HG03103 (cell line): ENCODE data around the gene RNF4.

Experiments
- ATAC-seq: cut with Tn5 transposase; IDR thresholded peaks from one replicate; pipeline ENCODE4 v1.9.1; 2021; ENCODE audit warnings: low read depth; ENCODE audit not compliant: unreplicated experiment

Gene RNF4

DNA sequence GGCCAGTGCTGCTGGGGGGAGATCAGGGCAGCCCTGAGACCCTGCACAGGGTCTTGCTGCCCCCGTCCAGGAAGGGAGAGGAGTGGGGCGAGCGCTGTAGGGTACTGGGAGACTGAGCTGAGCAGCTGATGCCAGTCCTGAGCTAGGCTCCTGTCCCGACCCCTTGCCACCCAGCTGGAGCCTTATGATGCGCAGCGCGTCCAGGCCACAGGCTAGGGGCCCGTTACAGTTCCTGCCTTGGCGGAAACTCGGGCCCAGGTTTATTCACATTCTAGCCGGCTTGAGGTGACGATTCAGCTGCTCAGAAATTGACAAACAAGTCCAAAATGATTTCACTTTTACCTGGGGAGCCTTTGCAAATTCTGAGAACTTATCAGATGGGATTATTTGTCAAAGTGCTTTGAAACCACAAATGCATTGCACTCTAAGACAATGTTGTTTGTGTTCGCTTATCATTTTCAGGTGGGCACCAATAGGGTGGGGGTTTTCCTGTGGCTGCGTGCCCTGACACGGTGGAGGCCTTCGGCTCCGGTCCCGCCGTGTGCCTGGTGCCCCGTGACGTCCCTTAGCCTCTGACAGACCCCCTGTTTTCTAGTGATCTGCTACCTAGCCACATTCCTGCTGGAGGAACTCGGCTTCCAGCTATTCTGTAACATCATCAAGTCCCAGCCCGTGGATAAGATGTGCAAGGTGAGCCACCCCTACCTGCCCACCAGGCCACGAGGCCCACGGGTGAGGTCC, 31.3 kb upstream of the RNF4 start:
- ATAC-seq: no peak

DNA sequence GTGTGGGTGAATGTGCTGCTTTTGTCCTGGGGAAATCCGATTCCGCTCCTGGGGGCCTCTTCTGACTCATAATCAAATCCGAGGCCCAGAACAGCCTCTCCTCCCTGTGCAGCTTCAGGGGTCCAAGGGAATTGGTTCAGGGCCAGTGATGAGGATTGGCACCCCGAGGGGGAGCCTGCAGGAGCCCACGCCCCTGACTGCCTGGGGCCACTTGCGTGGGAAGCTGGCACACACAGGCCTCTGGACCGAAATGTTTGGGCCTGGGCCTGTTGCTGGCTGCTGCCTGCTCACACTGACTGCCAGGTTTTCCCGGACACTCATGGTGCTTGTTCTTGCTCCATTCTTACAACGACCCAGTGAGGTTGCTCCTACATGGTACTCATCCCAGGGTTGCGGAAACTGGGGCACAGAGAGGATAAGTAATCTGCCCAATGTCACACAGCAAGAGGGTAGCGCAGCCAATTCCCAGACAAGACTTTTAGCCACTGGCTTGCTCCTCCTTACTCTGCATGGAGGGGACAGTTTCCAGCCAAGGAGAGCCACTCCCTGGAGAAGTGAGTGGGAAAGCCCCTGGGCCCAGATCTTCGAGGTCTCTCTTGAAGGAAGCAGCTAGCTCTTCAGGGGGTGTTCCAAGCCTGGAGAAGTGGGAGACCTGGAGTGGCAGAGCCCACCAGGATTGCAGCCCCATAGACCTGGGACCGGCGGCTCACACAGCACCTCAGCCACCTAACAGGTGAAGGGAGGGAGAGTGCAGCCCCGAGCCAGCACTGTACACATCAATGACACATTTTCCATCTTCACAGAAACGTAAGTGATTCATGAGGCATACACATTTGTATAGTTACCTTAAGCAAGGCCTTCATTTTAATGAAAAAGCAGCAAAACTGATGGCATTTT, 29.8 kb upstream of the RNF4 start:
- ATAC-seq: no peak

DNA sequence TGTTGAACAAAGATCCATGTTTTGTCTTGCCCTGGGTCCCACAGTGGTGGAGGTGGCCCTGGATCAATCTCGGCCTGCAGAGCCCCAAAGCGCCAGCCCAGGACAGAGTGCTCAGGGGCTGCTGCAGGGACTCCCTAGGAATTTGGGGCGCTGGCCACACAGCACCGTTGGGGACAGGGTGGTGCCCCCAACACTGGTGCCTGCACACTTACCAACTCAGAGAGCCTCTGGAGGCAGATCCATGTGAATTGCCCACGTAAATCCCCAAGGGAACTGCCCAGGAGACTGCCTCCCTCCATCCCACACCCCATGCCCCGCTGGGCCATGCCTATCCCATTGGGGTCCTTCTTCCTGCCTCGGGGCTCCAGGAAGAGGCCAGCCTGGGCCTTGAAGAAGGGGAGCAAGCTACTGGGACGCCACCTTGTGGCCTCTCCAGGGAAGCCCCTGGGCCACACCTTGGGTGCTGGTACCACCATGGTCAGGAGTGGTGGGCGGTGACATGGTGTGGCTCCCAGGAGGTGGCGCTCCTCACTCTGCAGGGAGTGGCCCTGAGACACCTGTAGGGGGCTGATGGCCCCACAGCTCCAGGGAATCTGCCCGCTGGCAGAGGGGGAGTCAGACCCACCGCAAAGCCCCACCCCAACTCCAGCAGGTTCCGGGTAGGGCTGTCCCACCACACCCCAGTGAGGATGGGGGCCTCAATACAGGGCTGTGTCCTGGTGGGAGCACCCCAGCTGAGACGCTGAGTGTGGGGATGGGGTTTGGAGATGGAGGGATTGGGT, 27.3 kb upstream of the RNF4 start:
- peak; percentile 91 for ATAC-seq

DNA sequence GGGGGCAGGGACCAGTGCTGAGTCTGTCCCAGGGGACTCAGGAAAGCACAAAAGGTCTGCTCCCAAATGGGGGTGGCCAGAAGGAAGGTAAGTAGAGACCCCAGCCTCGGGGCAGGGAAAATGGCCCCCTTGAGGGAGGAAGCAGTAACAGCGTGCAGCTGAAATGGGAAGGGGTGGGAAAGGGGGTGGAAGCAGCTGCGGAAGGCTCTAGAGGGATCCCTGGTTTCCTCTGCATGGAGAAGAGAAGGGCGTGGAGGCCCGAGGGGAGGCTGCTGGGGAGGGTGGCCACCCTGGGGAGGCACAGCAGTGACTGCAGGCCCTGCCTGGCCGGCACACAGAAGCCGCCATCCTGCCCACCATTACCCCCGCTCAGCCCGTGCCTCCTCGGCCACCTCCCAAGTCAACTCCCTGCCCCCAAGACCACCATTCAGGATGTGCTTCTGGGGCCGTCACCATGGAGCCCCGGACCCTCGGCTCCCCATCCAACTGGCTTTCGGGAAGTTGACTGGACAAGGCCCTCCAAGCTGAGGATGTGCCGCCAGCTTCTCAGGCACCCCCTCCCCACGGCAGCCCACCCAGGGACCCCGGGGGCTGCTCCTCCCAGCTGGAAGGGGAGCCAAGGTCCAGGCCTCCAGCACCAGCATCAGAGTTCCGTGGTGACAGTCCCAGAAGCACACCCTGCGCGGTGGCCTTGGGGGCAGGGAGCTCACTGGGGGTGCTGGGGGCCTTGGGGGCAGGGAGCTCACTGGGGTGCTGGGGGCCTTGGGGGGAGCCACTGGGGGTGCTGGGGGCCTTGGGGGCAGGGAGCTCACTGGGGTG, 26.5 kb upstream of the RNF4 start:
- no peak for ATAC-seq

DNA sequence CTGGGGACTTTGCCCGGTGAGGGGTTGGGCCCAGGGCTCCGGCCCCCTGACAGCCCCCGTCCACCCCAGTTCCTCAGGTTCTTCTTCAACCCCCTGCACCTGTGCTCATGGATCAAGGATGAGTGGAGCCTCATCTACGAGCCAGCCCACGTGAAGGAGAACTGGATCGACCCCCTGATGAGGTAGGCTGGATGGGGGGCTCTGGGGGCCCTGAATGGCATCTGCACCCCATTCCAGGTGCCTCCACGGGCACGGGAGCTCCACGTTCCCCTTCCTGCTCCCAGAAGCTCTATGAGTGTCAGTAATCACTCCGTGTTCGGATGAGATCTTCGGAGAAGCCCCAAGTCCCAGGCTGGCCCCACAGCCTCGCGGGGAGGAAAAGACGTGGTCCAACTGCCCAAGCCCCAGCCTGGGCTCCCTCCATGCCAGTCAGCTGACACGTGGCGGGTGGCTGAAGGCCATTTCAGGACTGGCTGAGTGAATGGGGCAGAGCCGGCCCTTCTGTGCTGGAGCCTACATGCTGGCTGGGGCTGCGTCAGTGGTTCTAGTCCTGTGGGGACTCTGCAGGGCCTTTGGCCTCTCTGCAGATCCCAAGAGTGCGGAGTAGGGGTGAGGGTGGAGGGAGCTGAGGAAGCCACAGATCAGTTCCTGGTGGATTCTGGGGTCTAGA, 25.7 kb upstream of the RNF4 start:
- ATAC-seq: no peak

DNA sequence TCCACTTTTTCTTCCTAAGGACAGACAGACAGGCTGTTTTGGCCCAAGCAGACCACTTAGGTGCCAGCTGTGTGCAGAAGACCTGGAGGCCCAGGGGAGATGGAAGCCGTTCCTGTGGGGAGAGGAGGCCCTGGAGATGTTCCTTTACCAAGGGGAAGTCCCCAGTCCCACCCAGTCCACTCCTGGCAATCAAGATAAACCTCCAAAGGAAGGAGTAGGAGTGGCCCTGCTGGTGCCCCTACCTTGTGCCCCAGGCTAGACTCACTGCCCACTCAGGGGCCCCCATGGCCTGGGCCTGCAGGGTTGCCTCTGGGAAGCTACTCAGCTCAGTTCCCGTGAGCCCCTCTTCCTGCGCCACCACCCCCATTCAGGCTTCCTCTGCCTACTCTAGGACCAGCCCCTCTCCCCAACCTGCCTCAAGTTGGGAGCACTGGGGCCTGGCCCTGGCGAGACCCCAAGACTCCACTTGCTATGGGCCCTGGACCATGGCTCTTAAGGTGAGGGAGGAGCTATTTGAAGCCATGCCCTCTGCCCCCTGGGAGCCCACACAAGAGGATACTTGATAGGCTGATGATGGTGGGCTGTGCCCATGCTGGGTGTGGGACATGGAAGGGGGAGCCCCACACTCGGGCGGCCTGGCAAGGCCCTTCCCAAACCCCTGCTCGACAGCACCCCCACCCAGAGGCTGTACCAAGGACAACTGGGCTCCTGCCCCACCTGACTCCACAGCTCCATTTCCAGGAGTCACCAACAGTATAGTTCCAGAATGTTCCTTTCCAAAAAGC, 24.8 kb upstream of the RNF4 start:
- ATAC-seq: no peak

GRCh38 chr4:2445130-2445529, 23.8 kb upstream of the RNF4 start:
- ATAC-seq: no peak

DNA sequence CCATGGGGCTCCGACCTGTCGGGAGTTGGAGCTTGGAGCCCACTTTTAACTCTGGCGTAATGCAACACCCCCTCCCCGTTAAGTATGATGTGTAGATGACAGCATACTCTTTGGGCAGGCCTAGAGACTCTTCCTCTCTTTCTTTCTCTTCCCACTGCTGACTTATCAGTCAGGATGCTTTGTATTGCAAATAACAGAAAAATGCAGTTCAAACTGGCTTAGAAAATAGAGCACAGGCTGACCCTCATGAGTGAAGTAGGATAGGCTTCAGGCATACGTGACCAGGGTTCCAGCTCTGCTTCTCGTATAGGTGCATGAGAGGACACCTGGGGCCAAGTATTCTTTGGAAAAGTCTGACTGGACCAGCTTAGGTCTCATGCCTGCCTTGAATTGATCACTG, 23.3 kb upstream of the RNF4 start:
- ATAC-seq: no peak

GRCh38 chr4:2446656-2447564, 22.0 kb upstream of the RNF4 start:
- no peak for ATAC-seq

DNA sequence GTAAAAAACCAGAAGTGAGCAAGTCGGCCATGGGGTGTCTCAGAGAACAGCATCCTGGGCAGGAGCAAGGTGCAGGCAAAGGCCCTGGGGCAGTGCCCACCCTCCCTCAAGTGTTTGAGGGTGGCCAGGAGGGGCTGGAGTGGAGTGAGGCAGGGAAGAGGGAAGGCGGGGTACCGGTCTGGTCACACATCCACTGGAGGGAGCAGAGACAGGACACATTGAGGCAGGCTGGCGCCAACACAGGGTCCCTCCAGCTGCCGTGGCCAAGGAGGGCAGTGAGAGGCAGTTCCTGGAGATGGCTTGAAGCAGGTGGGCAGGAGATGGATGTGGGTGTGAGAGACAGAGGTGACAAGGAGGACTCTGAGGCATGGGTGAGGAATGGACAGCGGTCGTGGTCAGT, 20.3 kb upstream of the RNF4 start:
- no peak for ATAC-seq

DNA sequence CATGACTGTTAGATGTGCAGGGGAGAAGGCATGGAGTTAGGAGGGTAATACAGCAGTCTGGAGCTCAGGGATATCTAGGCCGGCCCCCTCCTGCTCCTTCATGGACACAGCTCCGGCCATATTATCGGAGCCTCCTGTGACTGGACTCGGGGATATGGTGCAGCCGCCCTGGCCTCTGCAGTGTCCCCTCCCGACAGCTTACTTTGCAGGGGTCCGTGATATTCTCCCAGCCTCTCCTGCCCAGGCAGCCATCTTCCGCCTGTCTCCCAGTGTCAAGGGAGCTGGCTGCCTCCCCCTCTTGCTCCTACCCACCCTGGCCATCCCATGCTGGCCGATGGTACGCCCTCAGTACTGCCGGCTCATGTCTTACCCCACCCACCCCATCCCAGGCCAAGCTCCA, 19.9 kb upstream of the RNF4 start:
- no peak for ATAC-seq

DNA sequence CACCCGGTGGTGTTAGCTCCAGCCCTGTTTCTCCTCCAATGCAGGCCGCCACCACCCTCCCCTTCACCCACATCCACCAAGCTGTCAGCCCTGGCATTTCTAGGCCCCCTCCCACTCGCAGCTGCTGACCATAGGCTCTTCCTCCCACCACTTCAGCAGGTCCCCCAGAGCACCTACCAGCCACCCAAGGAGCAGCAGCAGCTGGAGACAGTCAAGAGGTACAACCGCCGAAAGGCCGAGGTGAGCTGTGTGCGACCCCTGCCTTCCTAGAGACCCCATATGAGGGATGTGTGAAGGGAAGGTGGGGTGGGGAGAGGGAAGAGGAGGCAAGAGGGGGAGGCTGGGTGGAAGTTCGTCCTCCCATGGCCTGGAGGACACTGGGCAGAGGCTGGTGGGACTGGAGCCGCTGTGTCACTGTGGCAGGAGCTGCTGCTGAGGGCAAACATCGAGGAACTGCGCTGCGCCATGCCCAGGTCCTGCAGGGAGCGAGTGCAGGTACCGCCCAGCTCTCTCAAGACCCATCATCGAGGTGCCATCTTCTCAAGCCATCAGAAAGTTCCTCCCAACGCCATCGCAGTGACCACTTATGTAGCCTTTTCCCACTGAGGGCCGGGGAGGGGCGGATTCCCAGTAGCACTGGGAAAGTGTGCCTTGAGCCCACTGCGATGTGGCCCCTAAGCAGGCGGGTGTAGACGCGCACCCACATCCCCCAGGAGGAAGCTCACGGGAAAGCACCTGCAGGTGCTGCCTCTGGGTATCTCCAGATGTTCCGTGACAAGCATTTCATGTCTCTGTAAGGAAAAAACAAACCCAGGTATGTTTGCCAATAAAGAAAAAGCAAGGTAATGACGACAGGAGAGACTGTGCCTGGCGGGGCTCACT, 19.2 kb upstream of the RNF4 start:
- no peak for ATAC-seq

DNA sequence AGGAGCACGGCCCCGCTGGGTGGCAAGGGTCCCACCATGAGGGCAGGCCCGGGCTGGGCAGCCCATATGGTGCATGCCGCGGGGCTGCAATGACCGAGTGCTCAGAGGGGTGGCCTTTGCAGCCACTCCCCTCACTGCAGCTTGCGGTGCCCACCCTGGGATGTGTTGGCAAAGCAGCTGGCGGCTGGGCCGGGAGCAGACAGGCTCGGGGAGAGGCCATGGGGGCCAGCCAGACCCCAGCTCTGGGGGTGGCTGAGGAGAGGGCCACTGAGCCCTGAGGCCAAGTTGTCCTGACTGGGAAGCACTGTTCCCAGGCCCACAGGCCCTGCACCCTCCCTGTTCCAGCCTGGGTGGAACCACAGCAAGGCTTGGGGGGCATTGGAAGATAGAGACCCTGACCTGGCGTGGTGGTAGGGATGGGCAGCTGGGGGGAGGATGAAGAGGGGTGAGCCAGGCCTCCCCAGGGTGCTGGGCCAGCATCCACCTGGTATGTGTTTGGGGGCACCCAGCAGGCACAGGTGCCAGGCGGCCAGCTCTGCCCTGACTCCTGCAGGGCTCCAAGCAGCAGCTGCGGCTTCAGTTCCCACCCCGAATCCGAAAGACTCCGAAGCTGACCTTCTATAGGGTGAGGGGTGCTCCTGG, 18.4 kb upstream of the RNF4 start:
- ATAC-seq: no peak

DNA sequence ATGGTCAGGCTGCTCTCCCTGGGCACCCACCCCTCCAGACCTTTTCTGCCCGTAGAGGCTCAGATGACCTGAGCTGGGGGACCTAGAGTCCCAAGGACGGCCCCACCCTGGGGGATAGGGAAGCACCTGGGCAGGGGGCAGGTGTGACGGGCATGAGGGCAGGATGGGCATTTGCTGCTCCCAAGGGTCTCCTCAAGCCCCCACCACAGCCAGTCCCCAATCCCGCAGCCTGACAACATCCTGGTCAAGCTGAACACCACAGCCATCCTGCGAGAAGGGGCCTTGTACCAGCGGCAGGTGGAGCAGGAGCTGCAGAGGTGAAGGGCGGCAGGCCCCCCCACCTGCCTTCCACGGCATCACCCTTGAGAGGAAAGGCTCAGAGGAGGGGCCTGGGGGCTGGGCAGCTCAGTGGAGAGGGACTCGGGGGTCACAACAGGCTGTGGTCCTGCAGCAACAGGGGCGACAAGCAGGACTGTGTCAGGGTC, 17.8 kb upstream of the RNF4 start:
- ATAC-seq: no peak

- no peak for ATAC-seq
Observed at GRCh38 chr4:2451821-2452785, 16.8 kb upstream of the RNF4 start.
